ENCODE results near the gene BCAS4.
A peak's percentile ranks its signal among the peaks of the same experiment; 100 is the strongest.

The BCAS4 gene

GRCh38 chr20:50790651-50791277 is 4.1 kb upstream of the BCAS4 start (continued):
- TF ChIP-seq PRDM6 (tag by site-specific recombination; IDR thresholded peaks at IDR 0.05) (no peak), ZNF513 (tag by site-specific recombination; IDR thresholded peaks at IDR 0.05) (no peak), ZNF19 (tag by site-specific recombination; IDR thresholded peaks at IDR 0.05; ENCODE audit: low read depth) (no peak), ZNF266 (tag by site-specific recombination; IDR thresholded peaks at IDR 0.05; ENCODE audit: low read depth) (no peak), ZNF624 (tag by site-specific recombination; IDR thresholded peaks at IDR 0.05) (no peak), PRDM4 (tag by site-specific recombination; IDR thresholded peaks at IDR 0.05) (no peak; the same call in 1 of the 2 replicates), ZNF596 (tag by site-specific recombination; IDR thresholded peaks at IDR 0.05) (no peak), CTCF (tag by site-specific recombination; IDR thresholded peaks at IDR 0.05) (peak; percentile 98), ZNF518A (tag by site-specific recombination; conservative IDR thresholded peaks at IDR 0.05; ENCODE audit: low read depth) (0 out of 2 replicates have a peak, but pooled peaks have one; percentile 39), ZNF174 (tag by site-specific recombination; IDR thresholded peaks at IDR 0.05) (no peak), HOXD13 (CRISPR knock-in tag; IDR thresholded peaks at IDR 0.05; ENCODE audit: borderline replicate concordance) (no peak), ATF2 (tag by site-specific recombination; IDR thresholded peaks at IDR 0.05; ENCODE audit: low read depth) (no peak), ZNF558 (tag by site-specific recombination; IDR thresholded peaks at IDR 0.05) (no peak), ZNF600 (tag by site-specific recombination; IDR thresholded peaks at IDR 0.05) (peak; percentile 97), ZNF133 (tag by site-specific recombination; IDR thresholded peaks at IDR 0.05) (no peak), TRIM28 (IDR thresholded peaks at IDR 0.05; ENCODE audit: borderline replicate concordance, low read length) (no peak), ZNF169 (tag by site-specific recombination; IDR thresholded peaks at IDR 0.05) (no peak), ZFP69B (tag by site-specific recombination; IDR thresholded peaks at IDR 0.05) (peak; percentile 56), ZNF645 (tag by site-specific recombination; IDR thresholded peaks at IDR 0.05) (no peak), BCL11B (tag by site-specific recombination; IDR thresholded peaks at IDR 0.05; ENCODE audit: low read depth) (no peak), ZNF639 (tag by site-specific recombination; IDR thresholded peaks at IDR 0.05) (no peak), ZNF175 (tag by site-specific recombination; IDR thresholded peaks at IDR 0.05) (no peak), HOXA7 (CRISPR knock-in tag; IDR thresholded peaks at IDR 0.05; ENCODE audit: borderline replicate concordance) (no peak)
